Smooth muscle cell (in vitro differentiated cells): ENCODE measurements around the gene MAP3K7. TPM values are rescaled to one million over a fixed set of nuclear protein-coding genes. Genes with fewer than 3 reads are reported as not detected.

Experiments used
- DNase-seq: peaks from one replicate; lab custom pipeline; 2025; ENCODE audit not compliant: unreplicated experiment; lab: John Stamatoyannopoulos, UW
- H2AFZ ChIP-seq: fragments of 200-600 bp; sonication (generic); 2 replicates; pipeline ENCODE4 v1.6.0; 2016; ENCODE audit warnings: antibody characterized with exemption, low read depth, mild to moderate bottlenecking
- H3F3A ChIP-seq: fragments of 200-600 bp; sonication (generic); 2 replicates; pipeline ENCODE4 v1.6.0; 2017; ENCODE audit warnings: antibody characterized with exemption, low read depth
- H3K27ac ChIP-seq: fragments of 200-600 bp; sonication (generic); 2 replicates; pipeline ENCODE4 v1.5.1; 2016; ENCODE audit warnings: low read depth, mild to moderate bottlenecking
- H3K27me3 ChIP-seq: fragments of 200-600 bp; sonication (generic); 2 replicates; pipeline ENCODE4 v1.6.1; 2016; ENCODE audit warnings: low read depth, mild to moderate bottlenecking
- H3K36me3 ChIP-seq: fragments of 200-600 bp; sonication (generic); 2 replicates; pipeline ENCODE4 v1.5.1; 2016; ENCODE audit warnings: low read depth
- H3K4me1 ChIP-seq: fragments of 200-600 bp; sonication (generic); 2 replicates; pipeline ENCODE4 v1.5.1; 2016; ENCODE audit warnings: low read depth
- H3K4me2 ChIP-seq: fragments of 200-600 bp; sonication (generic); 2 replicates; pipeline ENCODE4 v1.6.0; 2016; ENCODE audit warnings: mild to moderate bottlenecking
- H3K4me3 ChIP-seq: fragments of 200-600 bp; sonication (generic); 2 replicates; pipeline ENCODE4 v1.5.1; 2016; ENCODE audit warnings: mild to moderate bottlenecking
- H3K79me2 ChIP-seq: fragments of 200-600 bp; sonication (generic); 2 replicates; pipeline ENCODE4 v1.6.0; 2016; ENCODE audit warnings: low read depth, mild to moderate bottlenecking
- H3K9ac ChIP-seq: fragments of 200-600 bp; sonication (generic); 2 replicates; pipeline ENCODE4 v1.6.0; 2016; ENCODE audit warnings: low read depth
- H3K9me3 ChIP-seq: fragments of 200-600 bp; sonication (generic); replicated peaks from 2 replicates; pipeline ENCODE4 v1.5.1; 2016; ENCODE audit warnings: low read depth
- H4K20me1 ChIP-seq: fragments of 200-600 bp; sonication (generic); 2 replicates; pipeline ENCODE4 v1.6.0; 2016; ENCODE audit warnings: low read depth
- CTCF ChIP-seq: fragments of 200-600 bp; sonication (generic); IDR thresholded peaks from 2 replicates; pipeline ENCODE4 v1.5.1; 2017; ENCODE audit warnings: borderline replicate concordance, mild to moderate bottlenecking, antibody characterized with exemption; ENCODE audit not compliant: insufficient read depth, poor library complexity, severe bottlenecking
- WGBS: methylation state at CpG from one replicate; pipeline ENCODE4 v1.1.7; 2016; ENCODE audit warnings: low lambda C conversion rate; 5-methylcytosine and 5-hydroxymethylcytosine counted together
- polyA plus RNA-seq: library from polyadenylated mRNA; unstranded; fragments of >200 nt; fragmentation: Nextera tagmentation; extraction: Ambion mirVana; gene quantifications from 2 replicates; pipeline ENCODE4 v1.2.1, GENCODE V29; 2016
- total RNA-seq: library from RNA; depleted of rRNA; stranded (reverse); fragments of >200 nt; gene quantifications from 2 replicates; pipeline ENCODE4 v1.2.3, GENCODE V29; 2014

The MAP3K7 gene
- total and polyA plus RNA-seq, 2 experiments from 2014 or later, result 22.0 to 40.4 TPM

- Histone ChIP-seq H3K9me3 (no peaks in the 10 kb centered on the region), H3K27ac (no peak overlapping the region), H3K9ac (no peak overlapping the region), H3K4me3 (no peak overlapping the region), H3K4me1 (no peaks in the 10 kb centered on the region), H3K27me3 (no peaks in the 10 kb centered on the region), H4K20me1 (no peaks in the 10 kb centered on the region), H3F3A (no peaks in the 10 kb centered on the region), H3K36me3 (peaks cover 32% of the 10 kb centered on the region), H3K79me2 (no peaks in the 10 kb centered on the region), H3K4me2 (no peak overlapping the region), H2AFZ (no peak overlapping the region)
- DNase-seq, result no peak
- WGBS, result 97% methylated on average over 1 of the region's 1 CpG
- TF ChIP-seq CTCF, result no peak
Observed at GRCh38 chr6:90521955-90522354, 64.9 kb downstream of the MAP3K7 start.

- Histone ChIP-seq H3K4me1 (no peaks in the 10 kb centered on the region), H3K27me3 (no peaks in the 10 kb centered on the region), H3K4me3 (no peak overlapping the region), H3K9ac (no peak overlapping the region), H3K27ac (no peak overlapping the region), H3K4me2 (no peak overlapping the region), H3K79me2 (no peaks in the 10 kb centered on the region), H2AFZ (no peak overlapping the region), H3K36me3 (peaks cover 33% of the 10 kb centered on the region), H4K20me1 (no peaks in the 10 kb centered on the region), H3K9me3 (no peaks in the 10 kb centered on the region), H3F3A (no peaks in the 10 kb centered on the region)
- DNase-seq, result no peak
- no peak for TF ChIP-seq CTCF
- WGBS, result 95% methylated on average over 6 of the region's 6 CpGs
Observed at GRCh38 chr6:90516074-90516660, 70.7 kb downstream of the MAP3K7 start.

GRCh38 chr6:90514496-90514895 is 72.4 kb downstream of the MAP3K7 start:
- no peak for DNase-seq
- H3K9ac ChIP-seq, result no peak overlapping the region
- no peaks in the 10 kb centered on the region for H3K4me1 ChIP-seq
- H3K27ac ChIP-seq, result no peak overlapping the region
- WGBS, result 63% methylated on average over 3 of the region's 3 CpGs
- H2AFZ ChIP-seq, result no peak overlapping the region
- H3F3A ChIP-seq, result no peaks in the 10 kb centered on the region
- H3K9me3 ChIP-seq, result no peaks in the 10 kb centered on the region
- peaks cover 29% of the 10 kb centered on the region for H3K36me3 ChIP-seq
- no peaks in the 10 kb centered on the region for H3K79me2 ChIP-seq
- no peak overlapping the region for H3K4me2 ChIP-seq
- no peak for TF ChIP-seq CTCF
- no peaks in the 10 kb centered on the region for H3K27me3 ChIP-seq
- H4K20me1 ChIP-seq, result no peaks in the 10 kb centered on the region
- no peak overlapping the region for H3K4me3 ChIP-seq

GRCh38 chr6:90508753-90509152 is 78.1 kb downstream of the MAP3K7 start:
- no peak for TF ChIP-seq CTCF
- no peaks in the 10 kb centered on the region for H3K79me2 ChIP-seq
- DNase-seq, result no peak
- H3K4me1 ChIP-seq, result no peaks in the 10 kb centered on the region
- H3K4me2 ChIP-seq, result no peak overlapping the region
- H3K27me3 ChIP-seq, result no peaks in the 10 kb centered on the region
- 60% methylated on average over 5 of the region's 5 CpGs for WGBS
- no peaks in the 10 kb centered on the region for H3K9me3 ChIP-seq
- H3K9ac ChIP-seq, result no peak overlapping the region
- no peaks in the 10 kb centered on the region for H4K20me1 ChIP-seq
- no peaks in the 10 kb centered on the region for H3K36me3 ChIP-seq
- no peak overlapping the region for H2AFZ ChIP-seq
- no peak overlapping the region for H3K4me3 ChIP-seq
- H3F3A ChIP-seq, result no peaks in the 10 kb centered on the region
- no peak overlapping the region for H3K27ac ChIP-seq
